Left renal pelvis (tissue), 4 donors: Measurements from ENCODE around the gene KRTAP5-6. TPM values are rescaled to one million over a fixed set of nuclear protein-coding genes. Genes with fewer than 3 reads are reported as not detected.

Experiments
- DNase-seq, 4 donors: peaks; one replicate each; pipeline ENCODE4 v3.0.0-alpha.2; 2013; ENCODE audit warnings: low read depth in 4 of 4, low spot score in 3 of 4
- polyA plus RNA-seq, 4 donors: library from polyadenylated mRNA; unstranded; fragments of 120-200 nt; gene quantifications; one replicate each; pipeline ENCODE4 v1.2.1, GENCODE V29; 2013; ENCODE audit not compliant: insufficient read length in 4 of 4

Gene KRTAP5-6
- polyA plus RNA-seq, 4 donors, result not detected

GRCh38 chr11:1732418-1733008 lies 35.5 kb downstream of the KRTAP5-6 start:
- DNase-seq, result no peak

DNA sequence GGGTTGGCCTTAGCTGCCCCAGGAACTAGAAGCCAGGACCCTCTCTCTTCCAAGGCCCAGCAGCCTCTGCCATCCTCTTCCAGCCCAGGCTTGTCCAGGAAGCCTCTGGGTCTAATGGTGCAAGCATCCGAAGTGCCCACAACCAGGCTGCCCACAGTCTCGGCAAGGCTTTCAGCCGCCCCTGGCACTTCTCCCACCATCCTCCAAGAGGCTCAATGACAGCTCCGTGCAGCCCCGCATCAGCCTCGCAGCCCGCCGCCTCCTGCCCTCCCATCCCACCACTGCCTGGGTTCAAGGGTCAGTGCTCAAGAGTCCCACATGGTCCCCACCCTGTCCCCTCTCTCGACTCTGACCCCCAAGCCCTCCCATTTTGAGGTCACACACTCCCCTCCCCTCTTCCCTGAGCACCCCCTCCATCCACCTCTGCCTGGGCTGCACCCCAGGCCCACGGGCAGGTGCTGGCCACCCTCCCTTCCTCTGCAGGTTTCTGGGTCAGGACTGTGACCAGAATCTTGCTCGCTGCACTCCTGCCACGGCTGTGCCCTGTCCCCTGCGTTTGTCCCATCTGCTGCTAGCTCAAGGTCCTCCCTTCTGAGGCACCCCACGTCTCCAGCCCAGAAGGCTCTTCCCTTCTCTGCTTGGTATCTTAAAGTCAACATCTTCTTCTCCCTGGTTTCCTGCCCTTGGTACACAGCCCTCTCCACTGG lies 36.2 kb downstream of the KRTAP5-6 start:
- no peak for DNase-seq

GRCh38 chr11:1733716-1734640 lies 37.0 kb downstream of the KRTAP5-6 start:
- no peak for DNase-seq

GRCh38 chr11:1734641-1735081 lies 37.7 kb downstream of the KRTAP5-6 start:
- DNase-seq, result no peak

DNA sequence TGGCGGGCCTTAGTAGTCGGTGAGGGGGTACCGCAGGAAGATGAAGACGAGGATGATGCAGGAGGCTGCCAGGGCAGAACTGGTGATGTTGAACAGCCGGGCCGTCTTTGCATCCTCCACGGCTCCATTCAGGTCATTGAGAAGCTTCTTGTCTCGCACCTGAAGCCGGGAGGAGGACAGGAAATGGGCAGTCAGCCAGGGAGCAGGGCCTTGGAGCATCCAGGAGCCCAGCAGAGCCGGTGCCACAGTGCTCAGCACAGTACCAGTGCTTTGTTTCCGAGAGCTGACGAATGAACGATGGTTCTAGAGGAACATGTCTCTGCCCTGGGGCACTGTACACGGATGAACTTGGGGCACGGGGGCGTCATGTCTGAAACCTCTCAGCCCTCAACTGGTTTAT lies 38.3 kb downstream of the KRTAP5-6 start:
- no peak for DNase-seq

DNA sequence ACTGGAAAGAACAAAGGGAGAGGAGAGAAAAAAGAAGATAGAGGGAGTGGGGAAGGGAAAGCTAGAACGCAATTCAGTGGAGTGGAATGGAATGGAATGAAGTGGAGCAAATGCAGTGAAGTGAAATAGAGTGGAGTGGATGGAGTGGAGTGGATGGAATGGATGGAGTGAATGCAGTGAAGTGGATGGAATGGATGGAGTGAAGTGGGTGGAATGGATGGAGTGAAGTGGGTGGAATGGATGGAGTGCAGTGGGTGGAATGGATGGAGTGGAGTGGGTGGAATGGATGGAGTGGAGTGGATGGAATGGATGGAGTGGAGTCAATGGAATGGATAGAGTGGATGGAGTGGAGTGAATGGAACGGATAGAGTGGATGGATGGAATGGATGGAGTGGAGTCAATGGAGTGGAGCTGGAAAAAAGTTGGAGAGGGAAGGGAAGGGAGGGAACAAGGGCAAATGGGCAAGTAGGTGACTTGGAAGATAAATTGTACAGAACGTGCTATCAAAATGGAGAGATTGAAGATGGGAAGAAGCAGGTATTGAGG lies 39.5 kb downstream of the KRTAP5-6 start:
- DNase-seq, result no peak

GRCh38 chr11:1737080-1737757 lies 40.2 kb downstream of the KRTAP5-6 start:
- no peak for DNase-seq

GRCh38 chr11:1738380-1738779 lies 41.4 kb downstream of the KRTAP5-6 start:
- DNase-seq, result no peak

- DNase-seq, result no peak
Measured at GRCh38 chr11:1739576-1739975, 42.6 kb downstream of the KRTAP5-6 start.

DNA sequence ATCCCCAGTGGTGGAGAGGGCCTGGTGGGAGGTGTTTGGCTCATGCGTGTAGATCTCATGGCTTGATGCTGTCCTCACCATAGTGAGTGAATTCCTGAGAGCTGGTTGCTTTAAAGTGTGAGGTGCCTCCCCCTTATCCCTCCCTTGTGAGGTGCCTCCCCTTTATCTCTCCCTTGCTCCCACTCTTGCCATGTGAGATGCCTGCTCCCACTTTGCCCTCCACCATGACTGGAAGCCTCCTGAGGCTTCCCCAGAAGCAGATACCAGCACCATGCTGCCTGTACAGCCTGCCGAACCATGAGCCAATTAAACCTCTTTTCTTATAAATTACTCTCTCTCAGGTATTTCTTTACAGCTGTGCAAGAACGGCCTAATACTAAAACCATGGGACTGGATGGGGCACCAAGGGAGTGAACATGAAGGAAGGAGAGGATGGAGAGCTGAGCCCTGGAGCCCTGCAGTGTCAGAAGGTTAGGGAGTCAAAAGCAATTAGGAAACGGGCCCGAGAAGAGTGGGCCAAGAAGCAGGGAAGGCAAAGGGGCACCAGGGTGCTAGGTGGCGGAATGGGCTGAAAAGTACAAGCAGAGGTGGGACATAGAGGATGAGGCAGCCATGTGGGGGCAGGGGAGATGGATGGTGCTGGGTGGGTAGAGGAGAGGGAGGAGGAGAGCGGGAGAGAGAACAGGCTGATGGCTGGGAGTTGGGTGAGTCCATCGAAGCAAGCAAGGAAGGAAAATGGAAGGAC lies 44.0 kb downstream of the KRTAP5-6 start:
- DNase-seq, result no peak

DNA sequence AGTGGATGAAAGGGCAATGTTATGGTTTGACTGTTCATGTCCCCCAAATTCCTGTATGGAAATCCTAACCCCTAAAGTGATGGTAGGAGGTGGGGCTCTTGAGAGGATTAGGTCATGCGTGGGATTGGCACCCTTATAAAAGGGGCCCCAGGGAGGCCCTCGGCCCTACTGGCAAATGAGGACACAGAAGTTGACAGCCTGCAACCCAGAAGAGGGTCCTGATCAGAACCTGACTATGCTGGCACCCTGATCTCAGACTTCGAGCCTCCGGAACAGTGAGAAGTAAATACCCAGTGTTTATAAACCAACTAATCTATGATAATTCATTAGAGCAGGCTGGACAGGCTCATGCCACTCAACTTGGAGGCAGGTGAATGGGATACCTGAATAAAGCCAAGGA lies 44.7 kb downstream of the KRTAP5-6 start:
- no peak for DNase-seq

DNA sequence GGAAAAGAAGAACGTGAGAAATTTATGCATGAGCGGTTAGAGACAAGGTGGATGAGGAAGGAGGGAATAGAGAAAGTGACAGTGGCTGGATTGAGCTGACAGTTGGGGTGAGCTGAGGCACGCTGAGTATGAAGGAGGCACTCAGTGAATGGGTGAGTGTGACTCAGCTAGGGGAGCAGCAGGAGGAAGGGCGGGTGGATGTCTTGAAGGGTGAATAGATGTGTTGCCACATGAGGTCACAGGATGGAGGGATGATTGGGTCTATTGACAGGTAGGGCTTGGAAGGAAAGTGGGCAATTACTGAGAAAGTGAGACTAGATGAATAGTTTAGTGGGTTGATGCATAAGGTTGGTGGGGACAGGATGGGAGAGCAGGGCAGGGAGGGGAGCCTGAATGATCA lies 45.4 kb downstream of the KRTAP5-6 start:
- DNase-seq, result no peak

DNA sequence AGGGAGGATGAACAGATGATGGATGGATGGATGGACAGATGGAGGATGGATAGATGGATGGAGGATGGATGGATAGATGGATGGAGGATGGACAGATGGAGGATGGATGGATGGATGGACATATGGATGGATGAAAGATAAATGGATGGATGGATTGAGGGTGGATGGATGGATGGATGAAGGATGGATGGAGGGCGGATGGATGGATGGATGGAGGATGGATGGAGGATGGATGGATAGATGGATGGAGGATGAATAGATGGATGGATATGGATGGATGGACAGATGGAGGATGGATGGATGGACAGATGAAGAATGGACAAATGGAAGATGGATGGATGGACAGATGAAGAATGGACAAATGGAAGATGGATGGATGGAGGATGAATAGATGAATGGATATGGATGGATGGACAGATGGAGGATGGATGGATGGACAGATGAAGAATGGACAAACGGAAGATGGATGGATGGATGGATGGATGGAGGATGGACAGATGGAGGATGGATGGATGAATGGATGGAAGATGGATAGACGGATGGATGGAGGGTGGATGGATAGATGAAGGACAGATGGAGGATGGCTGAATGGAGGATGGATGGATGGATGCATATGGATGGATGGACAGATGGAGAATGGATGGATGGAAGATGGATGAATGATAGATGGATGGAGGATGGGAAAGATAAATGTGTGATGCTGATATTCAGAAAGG lies 46.0 kb downstream of the KRTAP5-6 start:
- DNase-seq, result no peak

DNA sequence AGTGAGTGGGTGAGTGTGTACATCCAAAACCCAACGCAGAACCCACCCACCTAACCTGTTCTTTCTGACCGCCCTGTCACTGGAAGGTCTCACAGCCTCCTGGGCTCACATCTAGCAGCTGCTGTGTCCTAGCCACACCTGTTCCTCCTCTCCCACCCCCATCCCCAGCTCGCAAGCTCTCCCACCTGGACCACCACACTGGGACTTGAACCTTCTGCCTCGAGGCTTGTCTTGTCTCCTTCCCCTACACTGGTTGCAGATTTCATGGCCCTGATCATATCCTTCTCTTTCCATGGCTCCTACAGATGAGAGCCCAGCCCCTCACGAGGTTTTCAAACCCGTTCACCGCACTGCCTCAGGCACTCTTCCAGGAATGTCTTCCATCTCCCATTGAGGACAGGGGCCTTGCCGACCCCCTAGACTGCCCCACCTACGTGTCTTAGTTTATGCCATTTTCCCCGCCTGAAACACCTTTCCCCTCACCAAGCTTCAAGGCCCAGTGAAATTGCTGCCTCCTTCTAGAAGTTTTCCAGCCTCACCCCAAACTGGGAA lies 46.7 kb downstream of the KRTAP5-6 start:
- no peak for DNase-seq

GRCh38 chr11:1744137-1744886 lies 47.3 kb downstream of the KRTAP5-6 start:
- DNase-seq, result no peak

DNA sequence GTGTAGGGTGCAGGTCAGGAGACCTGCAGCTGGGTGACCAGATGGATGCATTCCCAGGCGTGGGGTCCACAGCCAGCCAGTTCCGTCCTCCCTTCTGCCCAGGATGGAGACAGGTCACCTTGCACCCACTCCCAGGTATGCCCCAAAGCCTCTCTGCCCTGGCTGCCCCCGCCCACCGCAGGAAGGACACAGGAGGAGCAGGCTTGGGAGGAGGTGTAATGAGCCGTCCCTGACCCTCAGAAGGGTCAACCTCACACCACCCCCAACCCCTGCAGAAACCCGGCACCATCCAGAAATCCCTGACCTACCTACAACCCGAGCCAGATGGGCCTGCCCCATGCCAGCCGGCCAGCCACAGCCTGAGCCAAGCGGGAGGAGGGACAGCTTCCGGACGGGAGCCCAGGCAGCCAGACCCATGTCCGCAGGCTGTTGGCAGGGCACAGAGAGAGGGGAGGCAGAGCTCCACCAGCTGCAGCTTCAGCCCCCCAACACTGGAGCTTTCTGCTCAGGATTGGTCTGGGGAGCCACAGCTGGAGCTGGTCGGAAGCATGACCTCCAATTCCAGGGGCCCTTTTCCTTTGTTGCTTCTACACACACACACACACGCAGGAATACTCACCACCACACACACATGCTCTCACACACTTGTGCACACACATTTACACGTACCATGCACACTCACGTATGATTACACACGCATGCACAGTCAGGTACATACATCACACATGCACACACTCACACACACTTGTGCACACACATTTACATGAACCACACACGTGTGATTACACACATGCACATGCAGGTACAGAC lies 48.1 kb downstream of the KRTAP5-6 start:
- no peak for DNase-seq

DNA sequence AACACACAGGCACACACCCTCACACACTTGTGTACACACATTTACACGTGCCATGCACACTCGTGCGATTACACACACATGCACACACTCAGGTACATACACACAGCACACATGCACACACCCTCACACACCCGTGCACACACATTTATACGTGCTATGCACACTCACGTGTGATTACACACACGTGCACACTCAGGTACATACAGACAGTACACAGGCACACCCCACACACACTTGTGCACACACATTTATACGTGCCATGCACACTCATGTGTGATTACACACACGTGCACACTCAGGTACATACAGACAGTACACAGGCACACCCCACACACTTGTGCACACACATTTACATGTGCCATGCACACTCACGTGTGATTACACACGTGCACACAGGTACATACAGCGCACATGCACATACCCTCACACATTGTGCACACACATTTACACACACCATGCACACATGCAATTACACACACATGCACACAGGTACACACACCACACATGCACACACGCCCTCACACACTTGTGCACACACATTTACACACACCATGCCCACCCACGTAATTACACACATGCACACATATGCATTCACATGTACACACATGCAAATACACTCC lies 48.8 kb downstream of the KRTAP5-6 start:
- no peak for DNase-seq
